Endothelial cell of umbilical vein (primary cell): ENCODE results near the gene CUL9. TPM values are rescaled to one million over a fixed set of nuclear protein-coding genes. Genes with fewer than 3 reads are reported as not detected.

Experiments
- BruUV-seq: library from RNA; stranded (reverse); fragments of 400-500 nt; replicated peaks from 2 replicates; lab custom pipeline; 2021; lab: Mats Ljungman, UMichigan
- CTCF ChIA-PET: fragments of 300-600, 350-600 bp; sonication (Branson Sonifier 250); formaldehyde crosslinking; loops from one replicate; lab custom pipeline; 2021; ENCODE audit warnings: antibody characterized with exemption, inconsistent platforms; lab: Charles Lee
- POLR2A ChIA-PET: fragments of 300-600, 350-600 bp; sonication (Branson Sonifier 250); formaldehyde crosslinking; loops from one replicate; lab custom pipeline; 2021; ENCODE audit warnings: antibody characterized with exemption, inconsistent platforms; lab: Charles Lee
- DNase-seq: peaks from one replicate; pipeline ENCODE4 v3.0.0-alpha.2; 2011; ENCODE audit warnings: low read depth, low spot score
- FAIRE-seq: peaks from 2 replicates; lab custom pipeline; 2011; peaks lifted over from hg19 to GRCh38; lab: Jason Lieb, UNC
- H2AFZ ChIP-seq: 2 replicates; pipeline ENCODE4 v1.6.0; 2012; ENCODE audit warnings: low read depth, low read length, control low read depth, inconsistent platforms
- H3K27ac ChIP-seq: 2 replicates; pipeline ENCODE4 v1.5.1; 2011; ENCODE audit warnings: low read depth, mild to moderate bottlenecking, control low read depth, low read length, moderate library complexity; ENCODE audit not compliant: insufficient read depth
- H3K27me3 ChIP-seq, 2 experiments: 2 replicates each; pipeline versions ENCODE4 v1.6.0 to v1.6.1; 2011; ENCODE audit warnings: low read length in 2 of 2, mixed read lengths in 1 of 2; ENCODE audit not compliant: control insufficient read depth in 2 of 2, insufficient read depth in 2 of 2
- H3K36me3 ChIP-seq, 2 experiments: 2 replicates in 1 of 2; 3 replicates in 1 of 2; pipeline ENCODE4 v1.5.1; 2011; ENCODE audit warnings: low read length in 2 of 2, mild to moderate bottlenecking in 1 of 2, moderate library complexity in 1 of 2; ENCODE audit not compliant: control insufficient read depth in 2 of 2, insufficient read depth in 2 of 2; ENCODE audit errors: extremely low read depth in 1 of 2
- H3K4me1 ChIP-seq: 3 replicates; pipeline ENCODE4 v1.5.1; 2011; ENCODE audit warnings: mild to moderate bottlenecking, low read length; ENCODE audit not compliant: control insufficient read depth, insufficient read depth; ENCODE audit errors: extremely low read depth
- H3K4me2 ChIP-seq: 2 replicates; pipeline ENCODE4 v1.6.1; 2011; ENCODE audit warnings: low read length, control low read depth, mixed read lengths; ENCODE audit not compliant: insufficient read depth
- H3K4me3 ChIP-seq, 3 experiments: fragments of 200-600 bp in 1 of 3; sonication (generic), shearing (Covaris generic) in 1 of 3; replicated peaks in 1 of 3; 2 replicates each; pipeline ENCODE4 v1.5.1; 2011 to 2016; ENCODE audit warnings: control low read depth in 3 of 3, low read length in 3 of 3, mild to moderate bottlenecking in 2 of 3, inconsistent platforms in 1 of 3, low read depth in 1 of 3, moderate library complexity in 1 of 3; ENCODE audit not compliant: insufficient read depth in 1 of 3
- H3K79me2 ChIP-seq: 2 replicates; pipeline ENCODE4 v1.6.0; 2012; ENCODE audit warnings: low read length, inconsistent platforms; ENCODE audit not compliant: control insufficient read depth, insufficient read depth
- H3K9ac ChIP-seq: replicated peaks from 2 replicates; pipeline ENCODE3; 2011; ENCODE audit warnings: low read length, control low read depth; ENCODE audit not compliant: insufficient read depth; ENCODE audit errors: extremely low read depth
- H3K9me1 ChIP-seq: replicated peaks from 3 replicates; pipeline ENCODE4 v1.6.0; 2011; ENCODE audit warnings: mild to moderate bottlenecking, low read length; ENCODE audit not compliant: control insufficient read depth, insufficient read depth; ENCODE audit errors: extremely low read depth
- H3K9me3 ChIP-seq: replicated peaks from 2 replicates; pipeline ENCODE4 v1.5.1; 2012; ENCODE audit warnings: low read length, inconsistent platforms; ENCODE audit not compliant: control insufficient read depth, insufficient read depth
- H4K20me1 ChIP-seq: replicated peaks from 2 replicates; pipeline ENCODE3; 2011; ENCODE audit warnings: mild to moderate bottlenecking, low read length; ENCODE audit not compliant: control insufficient read depth, insufficient read depth; ENCODE audit errors: extremely low read depth
- EZH2 ChIP-seq: IDR thresholded peaks from 2 replicates; pipeline ENCODE4 v1.6.1; 2012; ENCODE audit warnings: borderline replicate concordance, low read depth, mild to moderate bottlenecking, moderate library complexity, low read length, inconsistent platforms; ENCODE audit not compliant: severe bottlenecking
- FOS ChIP-seq: IDR thresholded peaks from 2 replicates; pipeline ENCODE4 v1.6.1; 2011; ENCODE audit warnings: mild to moderate bottlenecking, low read length, moderate library complexity, borderline replicate concordance; ENCODE audit not compliant: insufficient read depth
- GATA2 ChIP-seq: IDR thresholded peaks from 2 replicates; pipeline ENCODE4 v1.7.0; 2011; ENCODE audit warnings: low read depth, mild to moderate bottlenecking, moderate library complexity, mixed read lengths, low read length; ENCODE audit not compliant: insufficient read length, insufficient read depth
- JUN ChIP-seq: IDR thresholded peaks from 2 replicates; pipeline ENCODE4 v1.6.1; 2011; ENCODE audit warnings: borderline replicate concordance, low read depth; ENCODE audit not compliant: insufficient read length, insufficient read depth
- MAX ChIP-seq: IDR thresholded peaks from 2 replicates; pipeline ENCODE4 v1.6.1; 2011; ENCODE audit not compliant: insufficient read depth, insufficient read length
- MYC ChIP-seq: IDR thresholded peaks from one replicate; pipeline ENCODE4 v1.6.1; 2011; ENCODE audit warnings: mild to moderate bottlenecking, low read depth, low read length
- POLR2A ChIP-seq: IDR thresholded peaks from 2 replicates; pipeline ENCODE4 v1.6.1; 2012; ENCODE audit warnings: low read depth, mild to moderate bottlenecking, control low read depth, low read length
- POLR2AphosphoS5 ChIP-seq: IDR thresholded peaks from 2 replicates; pipeline ENCODE4 v1.6.1; 2012; ENCODE audit warnings: low read depth, mild to moderate bottlenecking, control low read depth, low read length, moderate library complexity; ENCODE audit not compliant: insufficient read depth
- dilution Hi-C: fragments of 300-500 bp; cut with MboI; formaldehyde crosslinking; loops from one replicate; pipeline ENCODE4 v1.15.0; 2019; ENCODE audit warnings: low sequenced_read_pairs; ENCODE audit not compliant: extremely low pct_ligation_motif_present
- intact Hi-C: fragments of 100-400 bp; cut with micrococcal nuclease; formaldehyde crosslinking; loops from one replicate; pipeline ENCODE4 v1.10.0; 2022
- polyA plus RNA-seq, 4 experiments: library from polyadenylated mRNA; depleted of rRNA in 3 of 4; stranded (reverse) in 3 of 4; unstranded in 1 of 4; fragments of >200 nt; gene quantifications; 2 replicates each; pipeline versions ENCODE4 v1.2.1 to v1.2.3, GENCODE V29; 2011 to 2012; ENCODE audit warnings: missing spikeins in 1 of 4
- total RNA-seq: library from RNA; stranded (reverse); gene quantifications from 2 replicates; pipeline ENCODE4 v1.2.3, GENCODE V29; 2021

CUL9 gene
- total and polyA plus RNA-seq, 2 donors (not counting 3 experiments of a cell fraction or from before 2014, with no cell fraction given): 38.7 to 46.0 TPM

- H3K36me3 ChIP-seq: peaks cover 13 to 34% of the 10 kb centered on the region in 2 experiments
- peaks cover 2% of the 10 kb centered on the region for H4K20me1 ChIP-seq
- H3K4me3 ChIP-seq: no peak overlapping the region
- no peak overlapping the region for H3K9ac ChIP-seq
- no peaks in the 10 kb centered on the region for H3K27me3 ChIP-seq
- CTCF ChIA-PET: interaction anchor here (1.0 kb wide), 1 partner anchor 34 kb away, joined by 4 read pairs; no protein-coding TSS in a partner anchor
- FAIRE-seq (no peak), DNase-seq (no peak)
- dilution Hi-C loops (no loop called here), intact Hi-C loops (no loop called here)
- H2AFZ ChIP-seq: no peak overlapping the region
- H3K9me3 ChIP-seq: no peaks in the 10 kb centered on the region
- TF ChIP-seq POLR2A: no peak
- TF ChIP-seq JUN: no peak
- TF ChIP-seq FOS: no peak
- TF ChIP-seq MAX: no peak
- no peak for TF ChIP-seq MYC
- TF ChIP-seq POLR2AphosphoS5: no peak
- no peak for TF ChIP-seq GATA2
- TF ChIP-seq EZH2: no peak
- no peak overlapping the region for H3K4me2 ChIP-seq
- H3K79me2 ChIP-seq: peaks cover 24% of the 10 kb centered on the region
- BruUV-seq: no TSS peak
- H3K4me1 ChIP-seq: peaks cover 31% of the 10 kb centered on the region
- POLR2A ChIA-PET: no interaction called here
- no peaks in the 10 kb centered on the region for H3K9me1 ChIP-seq
- H3K27ac ChIP-seq: no peak overlapping the region
Observed at GRCh38 chr6:43178150-43178549, 3.8 kb upstream of the CUL9 start.
